DOHH2 (cell line): ENCODE data around the gene CELF1.

ENCODE experiments used
- H3F3A ChIP-seq: fragments of 200-600 bp; sonication (generic), shearing (Covaris generic); 2 replicates; pipeline ENCODE4 v1.6.0; 2016; ENCODE audit warnings: antibody characterized with exemption, mild to moderate bottlenecking; ENCODE audit not compliant: control insufficient read depth, insufficient read depth
- H3K27ac ChIP-seq: fragments of 200-600 bp; sonication (generic); 2 replicates; pipeline ENCODE4 v1.5.1; 2014; ENCODE audit warnings: low read depth, mild to moderate bottlenecking, low read length, moderate library complexity
- H3K27me3 ChIP-seq: fragments of 200-600 bp; sonication (generic); 2 replicates; pipeline ENCODE4 v1.6.1; 2014; ENCODE audit warnings: mild to moderate bottlenecking, low read length, mixed read lengths; ENCODE audit not compliant: control insufficient read depth
- H3K36me3 ChIP-seq: fragments of 200-600 bp; sonication (generic); 2 replicates; pipeline ENCODE4 v1.6.1; 2014; ENCODE audit warnings: mild to moderate bottlenecking, low read length, moderate library complexity, mixed read lengths; ENCODE audit not compliant: control insufficient read depth
- H3K4me1 ChIP-seq: fragments of 200-600 bp; sonication (generic); 2 replicates; pipeline ENCODE4 v1.6.1; 2014; ENCODE audit warnings: mild to moderate bottlenecking, low read length, mixed read lengths; ENCODE audit not compliant: control insufficient read depth
- H3K4me2 ChIP-seq: fragments of 200-600 bp; sonication (generic); 2 replicates; pipeline ENCODE4 v1.6.0; 2014; ENCODE audit warnings: mild to moderate bottlenecking, low read length, moderate library complexity
- H3K4me3 ChIP-seq: fragments of 200-600 bp; sonication (generic); 2 replicates; pipeline ENCODE4 v1.5.1; 2014; ENCODE audit warnings: mild to moderate bottlenecking, low read length, mixed read lengths
- H3K79me2 ChIP-seq: fragments of 200-600 bp; sonication (generic); 2 replicates; pipeline ENCODE4 v1.6.1; 2014; ENCODE audit warnings: mild to moderate bottlenecking, low read length, mixed read lengths; ENCODE audit not compliant: control insufficient read depth
- H3K9me2 ChIP-seq: fragments of 200-600 bp; sonication (generic); replicated peaks from 2 replicates; pipeline ENCODE4 v1.6.1; 2014; ENCODE audit warnings: mild to moderate bottlenecking, low read length, mixed read lengths; ENCODE audit not compliant: control insufficient read depth
- H3K9me3 ChIP-seq: fragments of 200-600 bp; sonication (generic); 2 replicates; pipeline ENCODE4 v1.6.1; 2014; ENCODE audit warnings: antibody characterized with exemption, low read length, mixed read lengths; ENCODE audit not compliant: control insufficient read depth, insufficient read depth
- H4K20me1 ChIP-seq: fragments of 200-600 bp; sonication (generic); 2 replicates; pipeline ENCODE4 v1.6.0; 2014; ENCODE audit warnings: low read depth, mild to moderate bottlenecking, antibody characterized with exemption, low read length, moderate library complexity; ENCODE audit not compliant: control insufficient read depth, insufficient read depth
- CTCF ChIP-seq: fragments of 200-600 bp; sonication (generic); IDR thresholded peaks from one replicate; pipeline ENCODE4 v1.5.1; 2014; ENCODE audit warnings: antibody characterized with exemption, mild to moderate bottlenecking, low read depth, low read length; ENCODE audit not compliant: poor library complexity, severe bottlenecking
- EZH2phosphoT487 ChIP-seq: fragments of 200-600 bp; sonication (generic); IDR thresholded peaks from 2 replicates; pipeline ENCODE4 v1.6.1; 2017; ENCODE audit warnings: borderline replicate concordance, mild to moderate bottlenecking, antibody characterized with exemption, low read length, moderate library complexity, mixed read lengths

Gene CELF1

GRCh38 chr11:47434011-47434786 is 118.7 kb downstream of the CELF1 start:
- TF ChIP-seq CTCF (no peak), EZH2phosphoT487 (no peak)
- no peaks in the 10 kb centered on the region for H3K9me3 ChIP-seq
- H3K9me2 ChIP-seq, result no peaks in the 10 kb centered on the region
- H3K4me2 ChIP-seq, result no peak overlapping the region
- no peaks in the 10 kb centered on the region for H4K20me1 ChIP-seq
- H3K36me3 ChIP-seq, result no peaks in the 10 kb centered on the region
- no peaks in the 10 kb centered on the region for H3K27me3 ChIP-seq
- H3K4me1 ChIP-seq, result no peaks in the 10 kb centered on the region
- no peak overlapping the region for H3K4me3 ChIP-seq
- no peaks in the 10 kb centered on the region for H3F3A ChIP-seq
- H3K79me2 ChIP-seq, result no peaks in the 10 kb centered on the region
- no peak overlapping the region for H3K27ac ChIP-seq

- no peaks in the 10 kb centered on the region for H3K36me3 ChIP-seq
- no peaks in the 10 kb centered on the region for H3K4me1 ChIP-seq
- H3K79me2 ChIP-seq, result no peaks in the 10 kb centered on the region
- H3K27me3 ChIP-seq, result no peaks in the 10 kb centered on the region
- H3K9me3 ChIP-seq, result no peaks in the 10 kb centered on the region
- no peak overlapping the region for H3K4me2 ChIP-seq
- H4K20me1 ChIP-seq, result no peaks in the 10 kb centered on the region
- no peak overlapping the region for H3K4me3 ChIP-seq
- TF ChIP-seq EZH2phosphoT487, result no peak
- TF ChIP-seq CTCF, result no peak
- no peaks in the 10 kb centered on the region for H3F3A ChIP-seq
- no peaks in the 10 kb centered on the region for H3K9me2 ChIP-seq
- no peak overlapping the region for H3K27ac ChIP-seq
Observed at GRCh38 chr11:47433157-47433556, 119.8 kb downstream of the CELF1 start.

- Histone ChIP-seq H4K20me1 (no peaks in the 10 kb centered on the region), H3K27me3 (no peaks in the 10 kb centered on the region), H3K36me3 (no peaks in the 10 kb centered on the region), H3K27ac (no peak overlapping the region), H3K9me3 (no peaks in the 10 kb centered on the region), H3K9me2 (no peaks in the 10 kb centered on the region), H3K4me3 (no peak overlapping the region), H3K79me2 (no peaks in the 10 kb centered on the region), H3K4me2 (no peak overlapping the region), H3F3A (no peaks in the 10 kb centered on the region), H3K4me1 (peaks cover 10% of the 10 kb centered on the region)
- TF ChIP-seq CTCF (no peak), EZH2phosphoT487 (no peak)
Observed at GRCh38 chr11:47431356-47432083, 121.4 kb downstream of the CELF1 start.
